ENCODE data around the gene MRAS. TPM values are rescaled to one million over a fixed set of nuclear protein-coding genes. Genes with fewer than 3 reads are reported as not detected.

MRAS gene
- total and polyA plus RNA-seq, 2 of the 13 experiments (the other 11 are each of a cell fraction or from before 2014, with no cell fraction given): 8.8 to 36.2 TPM

DNA sequence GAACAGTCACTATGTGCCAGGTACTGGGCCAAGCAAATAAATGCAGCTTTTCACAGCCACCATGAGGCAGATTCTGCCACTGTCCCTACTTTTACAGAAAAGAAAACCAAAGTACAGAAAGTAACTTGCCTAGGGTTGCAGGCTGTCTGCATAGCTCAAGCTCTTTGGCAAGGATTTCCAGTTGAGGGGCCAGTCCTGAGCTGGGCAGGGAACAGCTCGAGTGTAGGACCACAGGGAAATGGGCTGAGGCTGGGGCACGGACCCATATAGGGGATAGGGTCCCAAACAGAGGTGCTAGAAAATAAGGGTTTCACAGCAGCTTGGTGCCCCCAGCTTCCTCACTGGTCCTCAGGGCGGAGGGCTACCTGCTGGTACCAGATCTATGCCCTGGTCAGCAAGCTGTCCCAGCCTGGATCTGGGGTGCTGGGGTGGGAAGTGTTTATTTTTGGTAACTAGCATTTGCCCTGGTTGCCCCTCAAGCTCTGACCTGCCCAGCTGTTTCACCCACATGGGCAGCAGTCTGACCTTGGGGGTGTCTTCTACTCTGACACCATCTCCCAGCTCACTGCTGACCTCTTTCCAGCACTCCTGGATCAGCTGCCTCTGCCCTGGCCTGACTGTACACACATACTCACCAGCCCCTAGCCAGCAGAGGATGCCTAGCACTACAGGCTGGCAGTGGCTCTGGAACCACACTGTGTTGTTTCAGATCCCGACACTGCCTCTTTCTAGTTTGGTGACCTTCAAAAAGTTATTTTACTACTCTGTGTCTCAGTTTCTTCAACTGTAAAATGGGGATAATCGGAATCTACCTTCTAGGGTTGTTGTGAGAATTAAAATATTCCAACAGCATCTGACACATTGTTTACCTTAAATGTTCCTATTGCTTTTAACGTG lies 16.2 kb downstream of the MRAS start:
- no peaks in the 10 kb centered on the region for H3K36me3 ChIP-seq (replicated peaks in 1 of 2; ENCODE audit: control insufficient read depth in 1 of 2, insufficient read depth in 2 of 2, low read length in 2 of 2)
- H3K4me2 ChIP-seq (ENCODE audit: low read depth, low read length): no peak overlapping the region
- CTCF ChIA-PET (ENCODE audit: low intra/inter-chr PET ratio, low total read pairs): no interaction called here
- no peak overlapping the region for H3K9ac ChIP-seq (ENCODE audit: insufficient read depth, low read depth, low read length)
- no peak for DNase-seq (ENCODE audit: low spot score)
- no peak overlapping the region for H3K4me3 ChIP-seq (replicated peaks in 1 of 3; ENCODE audit: insufficient read depth in 1 of 3, low read depth in 2 of 3, low read length in 3 of 3)
- no peaks in the 10 kb centered on the region for H3K79me2 ChIP-seq (ENCODE audit: insufficient read depth, low read length)
- WGBS (ENCODE audit: low lambda C conversion rate): 88% methylated on average over 5 of the region's 6 CpGs
- H3K27ac ChIP-seq (ENCODE audit: extremely low read length, insufficient read depth, low read length): no peak overlapping the region
- ATAC-seq: no peak
- H3K9me3 ChIP-seq (ENCODE audit: low read length): no peaks in the 10 kb centered on the region
- in situ Hi-C loops (cut with HindIII; ENCODE audit: extremely low pct_ligation_motif_present, low pct_unique_long_range_greater_than_20kb): no loop called here
- POLR2A ChIA-PET: interaction anchor here (0.6 to 1.3 kb wide), 2 partner anchors 16 to 176 kb away, joined by 3 to 4 read pairs; partner anchors contain the start of gene MRAS
- peaks cover 34% of the 10 kb centered on the region for H3K4me1 ChIP-seq (ENCODE audit: insufficient read depth, low read length)
- no peaks in the 10 kb centered on the region for H4K20me1 ChIP-seq (ENCODE audit: insufficient read depth, low read length)
- intact Hi-C loops (cut with micrococcal nuclease; ENCODE audit: unreplicated experiment): loop anchor here (5.0 kb wide), 1 partner anchor 33 kb away; no protein-coding TSS in a partner anchor
- H2AFZ ChIP-seq (ENCODE audit: low read length): no peak overlapping the region
- BruUV-seq (replicated peaks): no TSS peak
- FAIRE-seq: no peak
- no peak for TF ChIP-seq TBP (CRISPR knock-in tag; IDR thresholded peaks at IDR 0.05)
- TF ChIP-seq, protein P1, sequence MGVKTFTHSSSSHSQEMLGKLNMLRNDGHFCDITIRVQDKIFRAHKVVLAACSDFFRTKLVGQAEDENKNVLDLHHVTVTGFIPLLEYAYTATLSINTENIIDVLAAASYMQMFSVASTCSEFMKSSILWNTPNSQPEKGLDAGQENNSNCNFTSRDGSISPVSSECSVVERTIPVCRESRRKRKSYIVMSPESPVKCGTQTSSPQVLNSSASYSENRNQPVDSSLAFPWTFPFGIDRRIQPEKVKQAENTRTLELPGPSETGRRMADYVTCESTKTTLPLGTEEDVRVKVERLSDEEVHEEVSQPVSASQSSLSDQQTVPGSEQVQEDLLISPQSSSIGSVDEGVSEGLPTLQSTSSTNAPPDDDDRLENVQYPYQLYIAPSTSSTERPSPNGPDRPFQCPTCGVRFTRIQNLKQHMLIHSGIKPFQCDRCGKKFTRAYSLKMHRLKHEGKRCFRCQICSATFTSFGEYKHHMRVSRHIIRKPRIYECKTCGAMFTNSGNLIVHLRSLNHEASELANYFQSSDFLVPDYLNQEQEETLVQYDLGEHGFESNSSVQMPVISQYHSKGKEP (CRISPR knock-in tag; IDR thresholded peaks at IDR 0.05): no peak
- TF ChIP-seq, protein P2, sequence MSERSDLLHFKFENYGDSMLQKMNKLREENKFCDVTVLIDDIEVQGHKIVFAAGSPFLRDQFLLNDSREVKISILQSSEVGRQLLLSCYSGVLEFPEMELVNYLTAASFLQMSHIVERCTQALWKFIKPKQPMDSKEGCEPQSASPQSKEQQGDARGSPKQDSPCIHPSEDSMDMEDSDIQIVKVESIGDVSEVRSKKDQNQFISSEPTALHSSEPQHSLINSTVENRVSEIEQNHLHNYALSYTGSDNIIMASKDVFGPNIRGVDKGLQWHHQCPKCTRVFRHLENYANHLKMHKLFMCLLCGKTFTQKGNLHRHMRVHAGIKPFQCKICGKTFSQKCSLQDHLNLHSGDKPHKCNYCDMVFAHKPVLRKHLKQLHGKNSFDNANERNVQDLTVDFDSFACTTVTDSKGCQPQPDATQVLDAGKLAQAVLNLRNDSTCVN (CRISPR knock-in tag; IDR thresholded peaks at IDR 0.05; ENCODE audit: borderline replicate concordance): no peak
- TF ChIP-seq ZNF629 (CRISPR knock-in tag; conservative IDR thresholded peaks at IDR 0.05): peak; percentile 61
- no peaks in the 10 kb centered on the region for H3K27me3 ChIP-seq (ENCODE audit: control insufficient read depth in 1 of 2, insufficient read depth in 2 of 2, low read length in 2 of 2)
